Panc1 (cell line): ENCODE measurements around the gene TFEC.

Source experiments
- POLR2AphosphoS5 ChIP-seq: IDR thresholded peaks from 2 replicates; pipeline ENCODE4 v1.6.1; 2012; ENCODE audit warnings: mild to moderate bottlenecking, low read depth, low read length, moderate library complexity
- TCF7L2 ChIP-seq: IDR thresholded peaks from 2 replicates; pipeline ENCODE4 v1.6.1; 2011; ENCODE audit warnings: mild to moderate bottlenecking, low read depth, low read length, inconsistent platforms
- TF ChIP-seq, protein P1 (sequence below): fragments of 450-650 bp; IDR thresholded peaks from 2 replicates; pipeline ENCODE4 v1.5.1; 2017; ENCODE audit warnings: mild to moderate bottlenecking

DNA sequence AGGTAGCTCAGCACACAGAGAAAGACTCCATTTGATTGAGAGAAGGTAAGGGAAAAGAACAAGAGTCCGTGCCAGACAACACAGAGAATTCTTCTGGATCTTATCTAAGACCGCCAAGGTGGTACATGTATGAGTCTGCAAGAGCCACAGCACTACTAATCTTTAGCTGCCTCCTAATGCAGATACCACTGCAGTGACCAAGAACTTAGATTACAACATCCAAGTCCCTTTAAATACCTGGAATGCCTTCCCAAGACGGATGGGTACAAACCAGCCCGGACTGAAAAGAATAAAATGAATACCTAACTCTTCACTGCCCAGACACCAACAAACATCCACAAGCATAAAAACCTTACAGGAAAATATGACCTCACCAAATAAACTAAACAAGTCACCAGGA lies 33.3 kb downstream of the TFEC start:
- TF ChIP-seq, protein P1, sequence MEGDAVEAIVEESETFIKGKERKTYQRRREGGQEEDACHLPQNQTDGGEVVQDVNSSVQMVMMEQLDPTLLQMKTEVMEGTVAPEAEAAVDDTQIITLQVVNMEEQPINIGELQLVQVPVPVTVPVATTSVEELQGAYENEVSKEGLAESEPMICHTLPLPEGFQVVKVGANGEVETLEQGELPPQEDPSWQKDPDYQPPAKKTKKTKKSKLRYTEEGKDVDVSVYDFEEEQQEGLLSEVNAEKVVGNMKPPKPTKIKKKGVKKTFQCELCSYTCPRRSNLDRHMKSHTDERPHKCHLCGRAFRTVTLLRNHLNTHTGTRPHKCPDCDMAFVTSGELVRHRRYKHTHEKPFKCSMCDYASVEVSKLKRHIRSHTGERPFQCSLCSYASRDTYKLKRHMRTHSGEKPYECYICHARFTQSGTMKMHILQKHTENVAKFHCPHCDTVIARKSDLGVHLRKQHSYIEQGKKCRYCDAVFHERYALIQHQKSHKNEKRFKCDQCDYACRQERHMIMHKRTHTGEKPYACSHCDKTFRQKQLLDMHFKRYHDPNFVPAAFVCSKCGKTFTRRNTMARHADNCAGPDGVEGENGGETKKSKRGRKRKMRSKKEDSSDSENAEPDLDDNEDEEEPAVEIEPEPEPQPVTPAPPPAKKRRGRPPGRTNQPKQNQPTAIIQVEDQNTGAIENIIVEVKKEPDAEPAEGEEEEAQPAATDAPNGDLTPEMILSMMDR = no peak
- TF ChIP-seq TCF7L2 (no peak), POLR2AphosphoS5 (no peak)
